HepG2 (cell line): ENCODE data around the gene UNKL. TPM values are rescaled to one million over a fixed set of nuclear protein-coding genes. Genes with fewer than 3 reads are reported as not detected.

Source experiments
- ATAC-seq: fragments of 200-7000 bp; cut with Tn5 transposase; 3 replicates; pipeline ENCODE4 v1.9.1; 2020; ENCODE audit warnings: mild to moderate bottlenecking, moderate library complexity
- BruUV-seq: library from RNA; stranded (reverse); fragments of 400-500 nt; replicated peaks from 2 replicates; lab custom pipeline; 2021; lab: Mats Ljungman, UMichigan
- CTCF ChIA-PET: fragments of 300-600 bp; formaldehyde crosslinking; extraction: SDS; loops from one replicate; lab custom pipeline; 2021; ENCODE audit warnings: low total read pairs, inconsistent platforms, low intra/inter-chr PET ratio; lab: Yijun Ruan, JAX
- POLR2A ChIA-PET: fragments of 350-600 bp; sonication (Branson Sonifier 250); formaldehyde crosslinking; loops from one replicate; lab custom pipeline; 2020; ENCODE audit warnings: antibody characterized with exemption, inconsistent platforms; lab: Yijun Ruan, JAX
- DNase-seq: peaks from one replicate; pipeline ENCODE4 v3.0.0-alpha.2; 2015; ENCODE audit warnings: low spot score
- FAIRE-seq: peaks from 3 replicates; lab custom pipeline; 2011; peaks lifted over from hg19 to GRCh38; lab: Jason Lieb, UNC
- H2AFZ ChIP-seq: one replicate; pipeline ENCODE4 v1.6.1; 2011; ENCODE audit warnings: low read length, inconsistent platforms
- H3K27ac ChIP-seq: fragments of 300-600 bp; 3 replicates; pipeline ENCODE4 v1.8.0; 2011; ENCODE audit warnings: mixed run types, mild to moderate bottlenecking, mixed read lengths, low read length, inconsistent platforms; ENCODE audit not compliant: insufficient read depth; ENCODE audit errors: extremely low read length
- H3K27me3 ChIP-seq, 2 experiments: fragments of 200-600 bp in 1 of 2; 2 replicates in 1 of 2; 3 replicates in 1 of 2; pipeline versions ENCODE4 v1.6.0 to v1.8.0; 2011; ENCODE audit warnings: low read length in 2 of 2, mild to moderate bottlenecking in 2 of 2, moderate library complexity in 2 of 2, inconsistent platforms in 1 of 2; ENCODE audit not compliant: insufficient read depth in 2 of 2, control insufficient read depth in 1 of 2
- H3K36me3 ChIP-seq, 2 experiments: fragments of 200-600 bp in 1 of 2; replicated peaks in 1 of 2; 2 replicates in 1 of 2; 3 replicates in 1 of 2; pipeline versions ENCODE4 v1.5.1 to v1.8.0; 2011; ENCODE audit warnings: low read length in 2 of 2, inconsistent platforms in 1 of 2; ENCODE audit not compliant: insufficient read depth in 2 of 2, control insufficient read depth in 1 of 2
- H3K4me1 ChIP-seq: 2 replicates; pipeline ENCODE4 v1.5.1; 2012; ENCODE audit warnings: low read length, inconsistent platforms; ENCODE audit not compliant: insufficient read depth
- H3K4me2 ChIP-seq: 2 replicates; pipeline ENCODE4 v1.6.0; 2011; ENCODE audit warnings: low read depth, low read length, inconsistent platforms
- H3K4me3 ChIP-seq, 3 experiments: fragments of 200-600 bp in 1 of 3; sonication (generic), shearing (Covaris generic) in 1 of 3; replicated peaks in 1 of 3; 2 replicates each; pipeline ENCODE4 v1.5.1; 2011 to 2016; ENCODE audit warnings: low read length in 3 of 3, inconsistent platforms in 2 of 3, low read depth in 2 of 3, mild to moderate bottlenecking in 2 of 3, control low read depth in 1 of 3, mixed read lengths in 1 of 3; ENCODE audit not compliant: insufficient read depth in 1 of 3
- H3K79me2 ChIP-seq: one replicate; pipeline ENCODE4 v1.6.1; 2011; ENCODE audit warnings: low read length, inconsistent platforms; ENCODE audit not compliant: insufficient read depth
- H3K9ac ChIP-seq: 2 replicates; pipeline ENCODE4 v1.6.0; 2011; ENCODE audit warnings: mild to moderate bottlenecking, low read depth, low read length, inconsistent platforms; ENCODE audit not compliant: insufficient read depth
- H3K9me3 ChIP-seq: 2 replicates; pipeline ENCODE4 v1.5.1; 2012; ENCODE audit warnings: mild to moderate bottlenecking, low read length
- H4K20me1 ChIP-seq: 2 replicates; pipeline ENCODE4 v1.6.0; 2011; ENCODE audit warnings: inconsistent platforms, mild to moderate bottlenecking, low read length, moderate library complexity; ENCODE audit not compliant: insufficient read depth
- ATM ChIP-seq: fragments of 450-650 bp; IDR thresholded peaks from 2 replicates; pipeline ENCODE4 v1.7.1; 2017; ENCODE audit warnings: mild to moderate bottlenecking, borderline replicate concordance
- ATRX ChIP-seq: sonication (generic); formaldehyde crosslinking; IDR thresholded peaks from 2 replicates; pipeline ENCODE4 v1.4.0; 2020; ENCODE audit warnings: missing genetic modification reagents, borderline replicate concordance
- ELF4 ChIP-seq: sonication (generic); formaldehyde crosslinking; IDR thresholded peaks from 2 replicates; pipeline ENCODE4 v1.5.0; 2020; ENCODE audit warnings: missing genetic modification reagents, mild to moderate bottlenecking, moderate library complexity, borderline replicate concordance
- FOSL1 ChIP-seq: sonication (generic); formaldehyde crosslinking; IDR thresholded peaks from 2 replicates; pipeline ENCODE4 v1.9.0; 2021; ENCODE audit warnings: missing genetic modification reagents, borderline replicate concordance
- HDAC2 ChIP-seq: sonication (generic); formaldehyde crosslinking; IDR thresholded peaks from 2 replicates; pipeline ENCODE4 v1.4.0; 2020; ENCODE audit warnings: missing genetic modification reagents
- KDM3A ChIP-seq: IDR thresholded peaks from 2 replicates; pipeline ENCODE4 v1.6.1; 2018; ENCODE audit warnings: low read depth, missing compliant biosample characterization
- SKI ChIP-seq: fragments of 450-650 bp; IDR thresholded peaks from one replicate; pipeline ENCODE4 v1.6.1; 2018; ENCODE audit warnings: mild to moderate bottlenecking; ENCODE audit not compliant: partially characterized antibody
- SRF ChIP-seq: IDR thresholded peaks from 2 replicates; pipeline ENCODE4 v1.6.1; 2011; ENCODE audit warnings: mild to moderate bottlenecking, low read depth, low read length, moderate library complexity
- SRSF1 ChIP-seq: fragments of 200-400 bp; formaldehyde crosslinking; optimal IDR thresholded peaks from 2 replicates; pipeline ENCODE3; 2017; ENCODE audit warnings: mild to moderate bottlenecking, low read depth, low read length, moderate library complexity
- TBL1XR1 ChIP-seq: fragments of 150-350 bp; IDR thresholded peaks from 2 replicates; pipeline ENCODE4 v1.6.1; 2014; ENCODE audit warnings: borderline replicate concordance, low read length; ENCODE audit not compliant: partially characterized antibody
- YEATS2 ChIP-seq: sonication (generic); formaldehyde crosslinking; IDR thresholded peaks from 2 replicates; pipeline ENCODE4 v1.4.0; 2020; ENCODE audit warnings: missing genetic modification reagents, borderline replicate concordance
- ZMAT3 ChIP-seq: sonication (generic); formaldehyde crosslinking; conservative IDR thresholded peaks from 2 replicates; pipeline ENCODE4 v1.7.0; 2021; ENCODE audit warnings: missing genetic modification reagents
- ZNF331 ChIP-seq: sonication (generic); formaldehyde crosslinking; IDR thresholded peaks from 2 replicates; pipeline ENCODE4 v1.4.0; 2020; ENCODE audit warnings: missing genetic modification reagents
- ZNF75D ChIP-seq: sonication (generic); formaldehyde crosslinking; IDR thresholded peaks from 2 replicates; pipeline ENCODE4 v1.8.1; 2023; ENCODE audit warnings: missing genetic modification reagents, mild to moderate bottlenecking, borderline replicate concordance
- WGBS: methylation state at CpG from one replicate; pipeline ENCODE4 v1.1.6; 2017; ENCODE audit warnings: low lambda C conversion rate; 5-methylcytosine and 5-hydroxymethylcytosine counted together
- in situ Hi-C: cut with HindIII; loops from 2 replicates; pipeline ENCODE4 v1.10.0; 2017; ENCODE audit warnings: low pct_unique_long_range_greater_than_20kb; ENCODE audit not compliant: extremely low pct_ligation_motif_present
- intact Hi-C: fragments of 100-400 bp; cut with micrococcal nuclease; formaldehyde crosslinking; loops from one replicate; pipeline ENCODE4 v1.10.0; 2022; ENCODE audit not compliant: unreplicated experiment
- polyA plus RNA-seq, 8 experiments: library from polyadenylated mRNA; depleted of rRNA in 3 of 8; stranded (reverse) in 7 of 8; unstranded in 1 of 8; fragments of >200 nt; fragmentation: Illumina TruSeq in 4 of 8; extraction: Trizol in 4 of 8; gene quantifications; 2 replicates each; pipeline versions ENCODE4 v1.2.1 to v1.2.3, GENCODE V29; 2011 to 2016; ENCODE audit warnings: low read depth in 4 of 8, missing spikeins in 1 of 8, mixed read lengths in 1 of 8; ENCODE audit not compliant: insufficient read depth in 1 of 8
- total RNA-seq, 5 experiments: library from RNA; depleted of rRNA; stranded (reverse); fragments of >200 nt; fragmentation: Illumina TruSeq; extraction: Trizol; gene quantifications; 2 replicates each; pipeline ENCODE4 v1.2.3, GENCODE V29; 2016; ENCODE audit warnings: low read depth in 1 of 5
- TF ChIP-seq, protein P1 (sequence below): sonication (generic); formaldehyde crosslinking; IDR thresholded peaks from 2 replicates; pipeline ENCODE4 v1.4.0; 2020; ENCODE audit warnings: mild to moderate bottlenecking, missing genetic modification reagents
- TF ChIP-seq, protein P2 (sequence below): sonication (generic); formaldehyde crosslinking; IDR thresholded peaks from 2 replicates; pipeline ENCODE4 v1.8.0; 2022; ENCODE audit warnings: low read depth, missing genetic modification reagents
- TF ChIP-seq, protein P3 (sequence below): sonication (generic); formaldehyde crosslinking; IDR thresholded peaks from 2 replicates; pipeline ENCODE4 v1.5.1; 2020; ENCODE audit warnings: missing genetic modification reagents, mild to moderate bottlenecking, borderline replicate concordance
- TF ChIP-seq, protein P4 (sequence below): sonication (generic); formaldehyde crosslinking; IDR thresholded peaks from 2 replicates; pipeline ENCODE4 v1.4.0; 2020; ENCODE audit warnings: missing genetic modification reagents

Gene UNKL
- total and polyA plus RNA-seq, 2 of the 13 experiments (the other 11 are each of a cell fraction or from before 2014, with no cell fraction given): 10.4 to 17.6 TPM

DNA sequence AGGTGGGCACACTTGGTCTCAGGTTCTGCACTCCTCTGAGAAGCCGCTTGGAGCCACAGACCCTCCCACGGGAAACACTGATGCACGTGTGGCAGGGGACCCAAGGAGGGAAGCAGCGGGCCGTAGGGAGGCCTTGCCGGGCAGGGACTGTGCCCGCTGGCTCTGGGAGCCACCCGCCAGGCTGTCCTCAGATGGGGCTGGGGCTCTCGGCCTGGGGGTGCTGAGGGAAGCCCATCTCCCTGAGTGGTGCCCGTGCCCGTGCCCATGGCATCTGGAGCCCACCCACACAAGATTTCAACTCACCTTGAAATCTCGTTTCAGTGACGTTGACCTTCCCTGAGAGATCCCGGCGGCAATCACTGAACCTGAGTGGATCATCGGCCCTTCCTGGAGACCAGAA, 42.4 kb upstream of the UNKL start (continued):
- TF ChIP-seq ELF4 (CRISPR knock-in tag): no peak
- no peak for TF ChIP-seq SRF
- no peak for TF ChIP-seq ZNF331
- no peak for TF ChIP-seq HDAC2 (CRISPR knock-in tag)
- no peak for TF ChIP-seq FOSL1 (CRISPR knock-in tag)
- TF ChIP-seq, protein P1, sequence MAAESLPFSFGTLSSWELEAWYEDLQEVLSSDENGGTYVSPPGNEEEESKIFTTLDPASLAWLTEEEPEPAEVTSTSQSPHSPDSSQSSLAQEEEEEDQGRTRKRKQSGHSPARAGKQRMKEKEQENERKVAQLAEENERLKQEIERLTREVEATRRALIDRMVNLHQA (CRISPR knock-in tag): no peak
- no peak for TF ChIP-seq YEATS2 (CRISPR knock-in tag)

DNA sequence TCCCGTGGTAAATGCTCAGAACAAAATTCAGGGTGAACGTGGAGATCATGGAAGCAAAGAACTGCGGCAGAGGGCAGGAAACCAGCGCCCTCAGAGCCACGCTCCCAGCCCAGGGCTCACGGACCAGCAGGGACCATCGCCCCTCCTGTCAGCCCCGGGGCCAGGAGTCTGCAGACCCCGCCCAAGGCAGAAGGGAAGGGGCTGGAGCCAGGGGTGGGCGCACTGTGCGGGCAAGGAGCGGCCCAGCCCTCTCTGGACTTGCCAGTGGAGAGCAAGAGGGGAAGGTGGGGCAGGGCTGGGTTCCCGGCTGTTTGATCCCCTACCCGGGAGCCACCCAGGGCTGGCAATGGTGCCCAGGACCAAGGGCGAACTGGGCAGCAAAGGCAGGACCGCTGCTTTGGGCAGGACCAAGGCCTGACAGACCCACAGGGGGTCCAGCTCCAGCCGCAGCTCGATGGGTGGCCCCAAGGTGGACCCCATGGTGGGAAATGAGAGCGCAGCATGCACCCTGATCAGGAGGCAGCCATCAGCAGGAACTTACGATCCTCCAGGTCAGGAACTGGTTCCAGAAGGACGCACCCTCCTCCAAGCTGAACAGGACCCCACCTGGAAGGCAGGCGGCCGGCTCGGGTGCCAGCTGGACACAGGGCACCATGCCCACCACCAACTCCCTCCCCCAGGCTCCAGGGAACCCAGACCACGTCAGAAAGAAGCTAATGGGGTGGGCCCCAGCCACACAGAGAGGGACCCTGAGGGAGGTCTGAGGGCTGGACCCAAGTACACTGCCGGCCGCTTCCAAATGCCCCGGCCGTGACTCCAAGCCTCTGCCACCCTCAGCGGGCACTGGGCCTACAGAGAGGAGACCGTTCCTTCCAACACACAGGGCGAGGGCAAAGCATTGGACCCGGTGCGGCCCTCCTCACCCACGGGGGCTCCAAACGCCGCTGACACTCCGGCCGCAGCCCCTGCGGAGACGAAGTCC, 41.0 kb upstream of the UNKL start:
- 90% methylated on average over 17 of the region's 41 CpGs for WGBS
- Histone ChIP-seq H3K27me3 (no peaks in the 10 kb centered on the region), H3K9me3 (no peaks in the 10 kb centered on the region), H3K27ac (no peak overlapping the region), H4K20me1 (no peaks in the 10 kb centered on the region), H3K4me2 (no peak overlapping the region), H2AFZ (no peak overlapping the region), H3K9ac (no peak overlapping the region), H3K79me2 (no peaks in the 10 kb centered on the region), H3K36me3 (peaks cover 13 to 29% of the 10 kb centered on the region in 2 experiments; a peak in 4 of 5 replicates), H3K4me1 (no peaks in the 10 kb centered on the region), H3K4me3 (no peak overlapping the region)
- DNase-seq (no peak), FAIRE-seq (no peak), ATAC-seq (no peak)
- ChIA-PET CTCF (no interaction called here), POLR2A (no interaction called here)
- no TSS peak for BruUV-seq
- in situ Hi-C loops (no loop called here), intact Hi-C loops (no loop called here)
- TF ChIP-seq ZMAT3: no peak
- TF ChIP-seq TBL1XR1: no peak
- TF ChIP-seq SRSF1: no peak
- TF ChIP-seq, protein P2, sequence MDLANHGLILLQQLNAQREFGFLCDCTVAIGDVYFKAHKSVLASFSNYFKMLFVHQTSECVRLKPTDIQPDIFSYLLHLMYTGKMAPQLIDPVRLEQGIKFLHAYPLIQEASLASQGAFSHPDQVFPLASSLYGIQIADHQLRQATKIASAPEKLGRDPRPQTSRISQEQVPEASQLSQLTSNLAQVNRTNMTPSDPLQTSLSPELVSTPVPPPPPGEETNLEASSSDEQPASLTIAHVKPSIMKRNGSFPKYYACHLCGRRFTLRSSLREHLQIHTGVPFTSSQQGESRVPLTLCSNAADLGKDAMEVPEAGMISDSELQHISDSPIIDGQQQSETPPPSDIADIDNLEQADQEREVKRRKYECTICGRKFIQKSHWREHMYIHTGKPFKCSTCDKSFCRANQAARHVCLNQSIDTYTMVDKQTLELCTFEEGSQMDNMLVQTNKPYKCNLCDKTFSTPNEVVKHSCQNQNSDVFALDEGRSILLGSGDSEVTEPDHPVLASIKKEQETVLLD (CRISPR knock-in tag): no peak
- no peak for TF ChIP-seq ATM
- no peak for TF ChIP-seq SKI
- TF ChIP-seq, protein P3, sequence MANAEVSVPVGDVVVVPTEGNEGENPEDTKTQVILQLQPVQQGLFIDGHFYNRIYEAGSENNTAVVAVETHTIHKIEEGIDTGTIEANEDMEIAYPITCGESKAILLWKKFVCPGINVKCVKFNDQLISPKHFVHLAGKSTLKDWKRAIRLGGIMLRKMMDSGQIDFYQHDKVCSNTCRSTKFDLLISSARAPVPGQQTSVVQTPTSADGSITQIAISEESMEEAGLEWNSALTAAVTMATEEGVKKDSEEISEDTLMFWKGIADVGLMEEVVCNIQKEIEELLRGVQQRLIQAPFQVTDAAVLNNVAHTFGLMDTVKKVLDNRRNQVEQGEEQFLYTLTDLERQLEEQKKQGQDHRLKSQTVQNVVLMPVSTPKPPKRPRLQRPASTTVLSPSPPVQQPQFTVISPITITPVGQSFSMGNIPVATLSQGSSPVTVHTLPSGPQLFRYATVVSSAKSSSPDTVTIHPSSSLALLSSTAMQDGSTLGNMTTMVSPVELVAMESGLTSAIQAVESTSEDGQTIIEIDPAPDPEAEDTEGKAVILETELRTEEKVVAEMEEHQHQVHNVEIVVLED (CRISPR knock-in tag): no peak
- no peak for TF ChIP-seq ATRX (CRISPR knock-in tag)
- no peak for TF ChIP-seq ZNF75D (CRISPR knock-in tag)
- TF ChIP-seq KDM3A (CRISPR knock-in tag): no peak
- TF ChIP-seq, protein P4, sequence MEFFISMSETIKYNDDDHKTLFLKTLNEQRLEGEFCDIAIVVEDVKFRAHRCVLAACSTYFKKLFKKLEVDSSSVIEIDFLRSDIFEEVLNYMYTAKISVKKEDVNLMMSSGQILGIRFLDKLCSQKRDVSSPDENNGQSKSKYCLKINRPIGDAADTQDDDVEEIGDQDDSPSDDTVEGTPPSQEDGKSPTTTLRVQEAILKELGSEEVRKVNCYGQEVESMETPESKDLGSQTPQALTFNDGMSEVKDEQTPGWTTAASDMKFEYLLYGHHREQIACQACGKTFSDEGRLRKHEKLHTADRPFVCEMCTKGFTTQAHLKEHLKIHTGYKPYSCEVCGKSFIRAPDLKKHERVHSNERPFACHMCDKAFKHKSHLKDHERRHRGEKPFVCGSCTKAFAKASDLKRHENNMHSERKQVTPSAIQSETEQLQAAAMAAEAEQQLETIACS (CRISPR knock-in tag): no peak
